ENCODE results near the gene LRTM2.

The LRTM2 gene

GRCh38 chr12:1851151-1851701, 30.9 kb downstream of the LRTM2 start:
- Histone ChIP-seq H3K27me3 (ENCODE audit: control insufficient read depth in 1 of 2, insufficient read depth in 2 of 2, low read length in 2 of 2) (no peaks in the 10 kb centered on the region), H3K36me3 (ENCODE audit: insufficient read depth, low read length) (no peaks in the 10 kb centered on the region), H3K27ac (ENCODE audit: low read depth, low read length) (no peak overlapping the region), H3K4me1 (ENCODE audit: insufficient read depth, low read length) (no peaks in the 10 kb centered on the region), H3K9me3 (ENCODE audit: low read length) (peaks cover 5% of the 10 kb centered on the region), H3K9ac (ENCODE audit: low read length) (no peak overlapping the region), H3K4me3 (ENCODE audit: low read depth in 1 of 2, low read length in 2 of 2) (no peak overlapping the region)

GRCh38 chr12:1852076-1852475, 31.7 kb downstream of the LRTM2 start:
- H3K4me3 ChIP-seq (ENCODE audit: low read depth in 1 of 2, low read length in 2 of 2) = no peak overlapping the region
- no peaks in the 10 kb centered on the region for H3K27me3 ChIP-seq (ENCODE audit: control insufficient read depth in 1 of 2, insufficient read depth in 2 of 2, low read length in 2 of 2)
- H3K9ac ChIP-seq (ENCODE audit: low read length) = no peak overlapping the region
- H3K36me3 ChIP-seq (ENCODE audit: insufficient read depth, low read length) = no peaks in the 10 kb centered on the region
- no peaks in the 10 kb centered on the region for H3K4me1 ChIP-seq (ENCODE audit: insufficient read depth, low read length)
- peaks cover 5% of the 10 kb centered on the region for H3K9me3 ChIP-seq (ENCODE audit: low read length)
- no peak overlapping the region for H3K27ac ChIP-seq (ENCODE audit: low read depth, low read length)

DNA sequence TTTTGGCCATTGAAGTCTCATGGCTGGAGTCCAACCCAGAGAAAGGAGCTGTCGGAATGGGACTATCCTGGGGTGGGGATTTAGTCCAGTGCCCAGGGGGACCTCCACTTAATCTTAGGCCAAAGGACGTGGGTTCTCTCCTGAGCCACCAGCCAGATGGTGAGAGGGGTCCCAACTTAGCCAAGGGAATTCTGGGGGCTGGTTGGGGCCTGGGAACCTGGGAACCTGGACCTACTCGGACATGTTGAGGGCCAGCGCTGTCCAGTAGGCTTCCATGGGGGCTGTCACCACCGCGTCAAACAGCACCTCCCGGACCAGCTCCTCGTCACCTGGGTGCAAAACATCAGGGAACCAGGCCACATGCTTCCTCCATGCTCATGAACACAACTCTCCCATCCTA, 33.4 kb downstream of the LRTM2 start:
- Histone ChIP-seq H3K4me3 (ENCODE audit: low read depth in 1 of 2, low read length in 2 of 2) (no peak overlapping the region), H3K9me3 (ENCODE audit: low read length) (peaks cover 5% of the 10 kb centered on the region), H3K27me3 (ENCODE audit: control insufficient read depth in 1 of 2, insufficient read depth in 2 of 2, low read length in 2 of 2) (no peaks in the 10 kb centered on the region), H3K36me3 (ENCODE audit: insufficient read depth, low read length) (no peaks in the 10 kb centered on the region), H3K4me1 (ENCODE audit: insufficient read depth, low read length) (no peaks in the 10 kb centered on the region), H3K27ac (ENCODE audit: low read depth, low read length) (no peak overlapping the region), H3K9ac (ENCODE audit: low read length) (no peak overlapping the region)

GRCh38 chr12:1855241-1855640, 34.9 kb downstream of the LRTM2 start:
- Histone ChIP-seq H3K9ac (ENCODE audit: low read length) (no peak overlapping the region), H3K27me3 (ENCODE audit: control insufficient read depth in 1 of 2, insufficient read depth in 2 of 2, low read length in 2 of 2) (no peaks in the 10 kb centered on the region), H3K4me3 (ENCODE audit: low read depth in 1 of 2, low read length in 2 of 2) (no peak overlapping the region), H3K9me3 (ENCODE audit: low read length) (peaks cover 5% of the 10 kb centered on the region), H3K36me3 (ENCODE audit: insufficient read depth, low read length) (no peaks in the 10 kb centered on the region), H3K4me1 (ENCODE audit: insufficient read depth, low read length) (no peaks in the 10 kb centered on the region), H3K27ac (ENCODE audit: low read depth, low read length) (no peak overlapping the region)

GRCh38 chr12:1857086-1857485, 36.7 kb downstream of the LRTM2 start:
- Histone ChIP-seq H3K4me1 (ENCODE audit: insufficient read depth, low read length) (no peaks in the 10 kb centered on the region), H3K4me3 (ENCODE audit: low read depth in 1 of 2, low read length in 2 of 2) (no peak overlapping the region), H3K27ac (ENCODE audit: low read depth, low read length) (no peak overlapping the region), H3K9ac (ENCODE audit: low read length) (no peak overlapping the region), H3K9me3 (ENCODE audit: low read length) (peaks cover 5% of the 10 kb centered on the region), H3K36me3 (ENCODE audit: insufficient read depth, low read length) (no peaks in the 10 kb centered on the region), H3K27me3 (ENCODE audit: control insufficient read depth in 1 of 2, insufficient read depth in 2 of 2, low read length in 2 of 2) (no peaks in the 10 kb centered on the region)

DNA sequence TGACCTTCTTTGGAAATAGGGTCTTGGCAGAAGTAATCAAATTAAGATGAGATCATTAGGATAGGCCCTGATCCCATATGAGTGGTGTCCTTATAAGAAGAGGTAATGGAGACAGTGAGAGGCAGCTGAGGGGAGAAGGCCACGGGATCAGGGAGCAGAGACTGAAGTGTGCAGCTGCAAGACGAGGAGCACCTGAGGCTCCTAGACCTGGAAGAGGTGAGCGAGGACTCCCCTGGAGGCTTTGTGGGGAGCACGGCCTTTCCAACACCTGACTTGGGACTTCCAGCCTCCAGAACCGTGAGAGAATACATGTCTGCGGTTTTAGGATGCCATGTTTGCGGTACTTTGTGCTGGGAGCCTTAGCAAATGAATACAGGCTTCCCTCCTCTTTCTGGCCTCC, 37.5 kb downstream of the LRTM2 start:
- Histone ChIP-seq H3K27me3 (ENCODE audit: control insufficient read depth in 1 of 2, insufficient read depth in 2 of 2, low read length in 2 of 2) (no peaks in the 10 kb centered on the region), H3K4me1 (ENCODE audit: insufficient read depth, low read length) (no peaks in the 10 kb centered on the region), H3K9ac (ENCODE audit: low read length) (no peak overlapping the region), H3K27ac (ENCODE audit: low read depth, low read length) (no peak overlapping the region), H3K4me3 (ENCODE audit: low read depth in 1 of 2, low read length in 2 of 2) (no peak overlapping the region), H3K36me3 (ENCODE audit: insufficient read depth, low read length) (no peaks in the 10 kb centered on the region), H3K9me3 (ENCODE audit: low read length) (peaks cover 5% of the 10 kb centered on the region)

DNA sequence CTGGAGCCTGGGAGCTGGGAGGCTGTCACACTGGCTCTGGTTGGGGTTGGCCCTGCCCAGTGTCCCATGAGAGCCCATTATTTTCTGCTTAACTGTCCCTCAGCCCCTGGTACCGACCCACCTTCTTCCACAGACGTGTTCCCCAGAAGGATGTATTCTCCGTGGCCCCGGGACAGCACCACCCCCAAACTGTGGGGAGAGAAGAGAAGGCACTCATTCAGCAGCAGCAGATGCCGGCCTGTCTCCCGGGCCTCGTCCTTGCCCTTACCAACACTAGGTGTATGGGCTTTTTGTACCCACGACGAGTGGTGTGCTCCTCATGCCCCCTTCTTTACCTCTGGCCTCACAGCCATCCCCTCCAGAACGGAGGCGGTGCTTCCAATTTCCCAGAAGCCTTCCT, 38.1 kb downstream of the LRTM2 start:
- Histone ChIP-seq H3K4me1 (ENCODE audit: insufficient read depth, low read length) (no peaks in the 10 kb centered on the region), H3K4me3 (ENCODE audit: low read depth in 1 of 2, low read length in 2 of 2) (no peak overlapping the region), H3K36me3 (ENCODE audit: insufficient read depth, low read length) (no peaks in the 10 kb centered on the region)

DNA sequence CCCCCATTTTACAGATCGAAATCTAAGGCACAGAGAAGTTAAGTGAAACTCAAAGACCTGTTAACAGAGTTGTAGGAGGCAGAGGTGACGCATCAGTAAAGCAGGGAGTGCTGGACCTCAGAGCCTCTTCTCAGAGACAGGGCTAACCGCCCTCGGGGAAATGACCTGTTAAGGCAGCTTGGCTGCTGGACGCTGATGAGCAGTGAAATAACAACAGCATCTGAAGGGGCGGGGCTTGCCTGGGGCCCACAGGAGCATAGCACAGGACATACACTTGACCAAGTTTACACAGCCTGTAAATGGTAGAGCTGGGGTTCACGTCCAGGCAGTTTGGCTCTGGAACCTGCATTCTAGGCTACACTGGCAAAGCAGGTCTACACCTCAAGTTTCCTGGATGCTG, 39.3 kb downstream of the LRTM2 start:
- Histone ChIP-seq H3K36me3 (ENCODE audit: insufficient read depth, low read length) (no peaks in the 10 kb centered on the region), H3K4me3 (ENCODE audit: low read depth in 1 of 2, low read length in 2 of 2) (no peak overlapping the region), H3K9ac (ENCODE audit: low read length) (no peak overlapping the region), H3K27me3 (ENCODE audit: control insufficient read depth in 1 of 2, insufficient read depth in 2 of 2, low read length in 2 of 2) (peaks cover 0 to 3% of the 10 kb centered on the region in 2 donors), H3K27ac (ENCODE audit: low read depth, low read length) (no peak overlapping the region), H3K4me1 (ENCODE audit: insufficient read depth, low read length) (no peaks in the 10 kb centered on the region), H3K9me3 (ENCODE audit: low read length) (peaks cover 5% of the 10 kb centered on the region)

More for the DNA sequence above, 38.1 kb downstream of the LRTM2 start:
- Histone ChIP-seq H3K27me3 (ENCODE audit: control insufficient read depth in 1 of 2, insufficient read depth in 2 of 2, low read length in 2 of 2) (no peaks in the 10 kb centered on the region), H3K9ac (ENCODE audit: low read length) (no peak overlapping the region), H3K9me3 (ENCODE audit: low read length) (peaks cover 5% of the 10 kb centered on the region), H3K27ac (ENCODE audit: low read depth, low read length) (no peak overlapping the region)

DNA sequence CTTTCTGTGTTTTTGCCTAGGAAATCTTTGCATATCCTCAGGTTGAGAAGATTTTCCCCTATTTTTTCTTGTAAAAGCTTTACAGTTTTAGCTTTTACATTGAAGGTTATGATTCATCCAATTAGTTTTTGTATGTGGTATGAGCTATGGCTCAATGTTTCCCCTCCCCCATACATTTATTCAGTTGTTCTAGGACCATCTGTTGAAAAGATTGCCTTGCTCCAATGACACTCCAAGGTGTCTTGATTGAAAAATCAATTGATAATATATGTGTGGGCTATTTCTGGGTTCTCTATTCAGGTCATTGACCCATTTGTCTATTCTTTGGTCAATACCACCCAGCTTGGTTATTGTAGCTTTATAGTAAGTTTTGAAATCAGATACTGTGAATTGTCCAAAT, 42.6 kb downstream of the LRTM2 start:
- no peaks in the 10 kb centered on the region for H3K36me3 ChIP-seq (ENCODE audit: insufficient read depth, low read length)
- H3K27ac ChIP-seq (ENCODE audit: low read depth, low read length) = no peak overlapping the region
- H3K9ac ChIP-seq (ENCODE audit: low read length) = no peak overlapping the region
- H3K4me3 ChIP-seq (ENCODE audit: low read depth in 1 of 2, low read length in 2 of 2) = no peak overlapping the region
- H3K9me3 ChIP-seq (ENCODE audit: low read length) = no peaks in the 10 kb centered on the region
- no peaks in the 10 kb centered on the region for H3K4me1 ChIP-seq (ENCODE audit: insufficient read depth, low read length)
- H3K27me3 ChIP-seq (ENCODE audit: control insufficient read depth in 1 of 2, insufficient read depth in 2 of 2, low read length in 2 of 2) = peaks cover 0 to 14% of the 10 kb centered on the region in 2 donors

DNA sequence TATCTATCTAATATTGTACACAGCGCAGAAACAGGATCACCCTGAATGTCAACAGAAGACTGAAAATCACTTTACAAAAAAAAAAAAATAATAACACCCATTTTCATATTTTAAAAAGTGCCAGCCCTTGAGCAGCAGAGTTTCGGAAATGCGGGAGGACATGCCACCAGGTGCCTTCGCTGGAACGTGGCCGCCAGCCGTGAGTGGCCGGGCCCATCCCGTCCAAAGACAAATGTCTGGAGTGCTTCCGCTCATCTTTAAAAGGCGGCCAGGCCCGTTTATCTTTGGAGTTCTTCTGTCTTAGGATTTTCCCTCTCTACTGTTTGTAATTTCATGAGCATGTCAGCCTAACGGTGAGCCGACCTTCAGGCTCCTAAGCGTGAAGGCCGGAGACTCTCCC, 43.5 kb downstream of the LRTM2 start:
- Histone ChIP-seq H3K4me3 (ENCODE audit: low read depth in 1 of 2, low read length in 2 of 2) (no peak overlapping the region), H3K9me3 (ENCODE audit: low read length) (no peaks in the 10 kb centered on the region), H3K4me1 (ENCODE audit: insufficient read depth, low read length) (no peaks in the 10 kb centered on the region), H3K27ac (ENCODE audit: low read depth, low read length) (no peak overlapping the region), H3K27me3 (ENCODE audit: control insufficient read depth in 1 of 2, insufficient read depth in 2 of 2, low read length in 2 of 2) (peaks cover 0 to 14% of the 10 kb centered on the region in 2 donors), H3K36me3 (ENCODE audit: insufficient read depth, low read length) (no peaks in the 10 kb centered on the region), H3K9ac (ENCODE audit: low read length) (no peak overlapping the region)

DNA sequence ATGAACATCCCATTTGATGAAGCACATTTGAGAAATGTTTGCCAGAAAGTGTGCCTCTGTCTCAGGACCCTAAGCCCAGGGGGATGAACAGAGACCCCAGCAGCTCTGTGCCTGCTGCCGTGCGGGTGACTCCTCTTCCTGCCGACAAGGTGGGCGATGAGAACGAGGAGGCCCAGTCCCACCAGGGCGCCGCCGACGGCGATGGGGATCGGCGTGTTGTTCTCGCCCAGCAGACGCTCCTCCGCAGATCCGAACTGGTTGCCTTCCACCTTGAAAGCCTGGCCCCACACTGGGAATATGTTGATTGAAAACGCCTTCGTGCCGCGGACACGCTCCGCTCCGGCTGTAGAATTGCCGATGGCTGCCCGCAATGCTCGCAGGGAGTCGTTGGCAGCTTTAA, 44.1 kb downstream of the LRTM2 start:
- Histone ChIP-seq H3K27ac (ENCODE audit: low read depth, low read length) (no peak overlapping the region), H3K36me3 (ENCODE audit: insufficient read depth, low read length) (no peaks in the 10 kb centered on the region), H3K9me3 (ENCODE audit: low read length) (peaks cover 3% of the 10 kb centered on the region), H3K4me1 (ENCODE audit: insufficient read depth, low read length) (no peaks in the 10 kb centered on the region), H3K4me3 (ENCODE audit: low read depth in 1 of 2, low read length in 2 of 2) (no peak overlapping the region), H3K27me3 (ENCODE audit: control insufficient read depth in 1 of 2, insufficient read depth in 2 of 2, low read length in 2 of 2) (peaks cover 0 to 14% of the 10 kb centered on the region in 2 donors), H3K9ac (ENCODE audit: low read length) (no peak overlapping the region)

DNA sequence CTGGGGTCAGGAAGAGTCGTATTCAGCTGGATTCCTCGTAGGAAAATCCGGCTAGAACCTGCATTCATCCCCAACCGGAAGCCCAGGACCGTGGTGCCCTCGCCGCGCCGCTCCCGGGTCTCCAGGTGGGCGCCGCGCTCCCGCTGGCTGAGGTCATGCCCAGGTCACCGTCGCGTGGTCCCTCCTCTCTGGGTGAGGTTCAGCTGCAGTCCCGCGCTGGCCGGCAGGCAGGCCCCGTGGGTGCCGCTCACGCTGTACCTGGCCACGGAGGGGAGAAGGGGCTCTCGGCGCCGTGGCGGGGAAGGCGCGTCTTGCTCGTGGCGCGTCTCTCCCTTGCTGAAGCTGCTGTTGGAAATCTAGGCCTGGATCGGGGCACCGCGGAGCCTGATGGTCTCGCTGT, 44.5 kb downstream of the LRTM2 start:
- Histone ChIP-seq H3K36me3 (ENCODE audit: insufficient read depth, low read length) (no peaks in the 10 kb centered on the region), H3K9ac (ENCODE audit: low read length) (no peak overlapping the region), H3K27me3 (ENCODE audit: control insufficient read depth in 1 of 2, insufficient read depth in 2 of 2, low read length in 2 of 2) (peaks cover 0 to 14% of the 10 kb centered on the region in 2 donors), H3K9me3 (ENCODE audit: low read length) (peaks cover 3% of the 10 kb centered on the region), H3K27ac (ENCODE audit: low read depth, low read length) (no peak overlapping the region), H3K4me3 (ENCODE audit: low read depth in 1 of 2, low read length in 2 of 2) (no peak overlapping the region), H3K4me1 (ENCODE audit: insufficient read depth, low read length) (no peaks in the 10 kb centered on the region)
